GM12878 (cell line): ENCODE data around the gene C1QTNF8. TPM values are rescaled to one million over a fixed set of nuclear protein-coding genes. Genes with fewer than 3 reads are reported as not detected.

Experiments
- ATAC-seq: fragments of 200-7000 bp; cut with Tn5 transposase; 3 replicates; pipeline ENCODE4 v1.9.1; 2020; ENCODE audit warnings: mild to moderate bottlenecking, moderate library complexity
- BruUV-seq: library from RNA; stranded (reverse); fragments of 400-500 nt; replicated peaks from 2 replicates; lab custom pipeline; 2021; lab: Mats Ljungman, UMichigan
- CTCF ChIA-PET: fragments of 300-600 bp; sonication (Branson Sonifier 250); formaldehyde crosslinking; extraction: SDS; loops from one replicate; lab custom pipeline; 2021; ENCODE audit warnings: inconsistent platforms; lab: Yijun Ruan, JAX
- POLR2A ChIA-PET: fragments of 350-600 bp; formaldehyde crosslinking; extraction: SDS; loops from one replicate; lab custom pipeline; 2021; ENCODE audit warnings: inconsistent platforms; lab: Charles Lee
- RAD21 ChIA-PET: fragments of 300-600 bp; sonication (Branson Sonifier 250); formaldehyde crosslinking; loops from one replicate; lab custom pipeline; 2023; ENCODE audit warnings: antibody characterized with exemption; ENCODE audit not compliant: unreplicated experiment; lab: Charles Lee
- SMC1A ChIA-PET: fragments of 300-600 bp; sonication (Branson Sonifier 250); formaldehyde crosslinking; loops from one replicate; lab custom pipeline; 2023; ENCODE audit not compliant: unreplicated experiment, uncharacterized antibody; lab: Charles Lee
- DNase-seq: peaks from one replicate; pipeline ENCODE4 v3.0.0-alpha.2; 2011; ENCODE audit warnings: low read depth, low spot score
- FAIRE-seq: peaks from 3 replicates; lab custom pipeline; 2011; peaks lifted over from hg19 to GRCh38; lab: Jason Lieb, UNC
- H2AFZ ChIP-seq: 2 replicates; pipeline ENCODE4 v1.6.0; 2011; ENCODE audit warnings: low read depth, low read length, control low read depth; ENCODE audit not compliant: control insufficient read depth
- H3K27ac ChIP-seq: 2 replicates; pipeline ENCODE4 v1.5.1; 2011; ENCODE audit warnings: control low read depth; ENCODE audit not compliant: control insufficient read depth, insufficient read depth
- H3K27me3 ChIP-seq, 2 experiments: replicated peaks in 1 of 2; 2 replicates each; pipeline versions ENCODE4 v1.6.0 to v1.6.1; 2011; ENCODE audit warnings: low read length in 1 of 2; ENCODE audit not compliant: control insufficient read depth in 2 of 2, insufficient read depth in 2 of 2
- H3K36me3 ChIP-seq, 2 experiments: 2 replicates each; pipeline ENCODE4 v1.5.1; 2011; ENCODE audit warnings: low read length in 1 of 2; ENCODE audit not compliant: control insufficient read depth in 2 of 2, insufficient read depth in 2 of 2
- H3K4me1 ChIP-seq: 2 replicates; pipeline ENCODE4 v1.6.1; 2011; ENCODE audit warnings: mild to moderate bottlenecking, low read length, moderate library complexity, mixed read lengths; ENCODE audit not compliant: control insufficient read depth, insufficient read depth
- H3K4me2 ChIP-seq: 2 replicates; pipeline ENCODE4 v1.6.0; 2011; ENCODE audit warnings: control low read depth; ENCODE audit not compliant: control insufficient read depth, insufficient read depth
- H3K4me3 ChIP-seq: fragments of 200-600 bp; sonication (generic); 2 replicates; pipeline ENCODE4 v1.5.1; 2016
- H3K79me2 ChIP-seq: 2 replicates; pipeline ENCODE4 v1.6.0; 2011; ENCODE audit warnings: low read length; ENCODE audit not compliant: control insufficient read depth, insufficient read depth
- H3K9ac ChIP-seq: 2 replicates; pipeline ENCODE4 v1.8.0; 2011; ENCODE audit warnings: low read length, control low read depth, mixed read lengths; ENCODE audit not compliant: control insufficient read depth, insufficient read depth
- H3K9me3 ChIP-seq: replicated peaks from 3 replicates; pipeline ENCODE4 v1.5.1; 2011; ENCODE audit warnings: mild to moderate bottlenecking, low read length; ENCODE audit not compliant: control insufficient read depth, insufficient read depth
- H4K20me1 ChIP-seq: 2 replicates; pipeline ENCODE4 v1.6.0; 2011; ENCODE audit not compliant: control insufficient read depth, insufficient read depth
- CEBPZ ChIP-seq: fragments of 150-350 bp; IDR thresholded peaks from 2 replicates; pipeline ENCODE4 v1.6.1; 2016; ENCODE audit warnings: low read depth, low read length
- TCF3 ChIP-seq: IDR thresholded peaks from 2 replicates; pipeline ENCODE4 v1.6.1; 2012; ENCODE audit warnings: low read depth, mild to moderate bottlenecking, low read length, borderline replicate concordance; ENCODE audit not compliant: insufficient read depth
- ZNF217 ChIP-seq: fragments of 450-650 bp; IDR thresholded peaks from 2 replicates; pipeline ENCODE4 v1.6.1; 2017; ENCODE audit warnings: antibody characterized with exemption, mild to moderate bottlenecking
- WGBS: methylation state at CpG from one replicate; pipeline ENCODE4 v1.1.6; 2016; ENCODE audit warnings: low lambda C conversion rate; ENCODE audit not compliant: insufficient replicate concordance, insufficient coverage; ENCODE audit errors: missing lambda C conversion rate; 5-methylcytosine and 5-hydroxymethylcytosine counted together
- in situ Hi-C: fragments of 300-500 bp; cut with MboI; formaldehyde crosslinking; loops from 9 replicates; pipeline ENCODE4 v1.14.3; 2018; ENCODE audit warnings: mixed read lengths
- intact Hi-C: fragments of 100-400 bp; cut with micrococcal nuclease; formaldehyde crosslinking; loops from one replicate; pipeline ENCODE4 v1.14.2; 2022; ENCODE audit not compliant: unreplicated experiment
- polyA plus RNA-seq, 11 experiments: library from polyadenylated mRNA; depleted of rRNA in 4 of 11; unstranded in 6 of 11; stranded (reverse) in 5 of 11; fragments of >200 nt; fragmentation: Nextera tagmentation in 4 of 11; fragmentation: Illumina TruSeq in 1 of 11; extraction: Ambion mirVana in 4 of 11; extraction: Trizol in 1 of 11; gene quantifications; 1 replicate in 1 of 11; 2 replicates in 10 of 11; pipeline versions ENCODE4 v1.2.1 to v1.2.3, GENCODE V29; 2011 to 2016; ENCODE audit warnings: inconsistent platforms in 2 of 11, missing spikeins in 2 of 11, low read depth in 1 of 11
- total RNA-seq, 4 experiments: library from RNA; depleted of rRNA in 3 of 4; stranded (reverse); fragments of >200 nt in 3 of 4; fragmentation: Illumina TruSeq in 1 of 4; extraction: Trizol in 1 of 4; gene quantifications; 2 replicates each; pipeline versions ENCODE4 v1.2.1 to v1.2.3, GENCODE V29; 2013 to 2021

Gene C1QTNF8
- total and polyA plus RNA-seq, 10 of the 15 experiments (the other 5 are each of a cell fraction or from before 2014, with no cell fraction given) = not detected

DNA sequence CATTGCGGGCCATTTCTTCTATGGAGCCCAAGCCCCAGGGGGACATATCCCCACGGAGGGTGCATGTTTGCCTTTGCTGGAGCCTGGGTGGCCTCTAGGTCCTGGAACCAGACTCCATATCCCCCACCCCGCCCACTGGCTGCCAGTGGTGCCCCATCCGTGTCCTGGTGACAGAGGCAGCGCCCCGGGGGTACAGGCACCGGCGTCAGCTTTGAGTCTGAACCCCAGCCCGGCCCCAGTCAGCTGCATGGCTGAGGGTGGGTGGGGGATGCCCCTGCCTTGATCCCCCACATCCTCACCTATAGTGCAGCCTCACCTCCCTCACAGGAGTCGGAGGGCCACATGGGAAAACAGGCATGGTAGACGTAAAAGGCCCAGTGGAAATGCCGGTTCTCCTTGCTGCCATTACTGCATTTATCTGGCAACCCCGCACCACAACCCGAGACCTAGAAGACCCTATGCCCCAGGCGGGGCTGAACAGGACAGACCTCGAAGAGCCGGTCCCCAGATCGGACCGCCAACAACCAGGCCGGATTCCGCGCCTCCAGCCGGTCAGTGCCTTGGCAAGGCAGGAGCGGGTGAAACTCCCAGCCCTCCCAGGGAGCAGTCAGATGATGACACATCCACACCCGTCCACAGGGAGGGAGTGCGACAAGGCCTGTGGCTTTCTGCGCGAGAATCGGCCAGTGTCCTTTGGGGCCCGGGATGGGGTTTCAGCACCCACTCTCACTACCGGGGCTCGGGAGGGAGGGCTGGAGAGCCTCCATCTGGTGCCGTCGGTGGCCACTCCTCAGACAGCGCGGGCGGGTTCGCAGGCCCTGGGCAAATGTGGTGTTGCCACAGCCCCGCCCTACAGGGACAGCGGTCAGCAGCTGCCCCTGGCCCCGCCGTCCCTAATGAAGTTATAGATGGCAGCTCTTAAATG lies 35.4 kb downstream of the C1QTNF8 start:
- H3K4me1 ChIP-seq = no peaks in the 10 kb centered on the region
- no peak for FAIRE-seq
- H3K4me3 ChIP-seq = no peak overlapping the region
- H3K9me3 ChIP-seq = peaks cover 2% of the 10 kb centered on the region; the same call in 1 of the 3 replicates
- ChIA-PET RAD21 (no interaction called here), POLR2A (no interaction called here), CTCF (interaction anchor here (0.6 kb wide), 1 partner anchor 365 kb away, joined by 3 read pairs; no protein-coding TSS in a partner anchor), SMC1A (no interaction called here)
- no peak overlapping the region for H2AFZ ChIP-seq
- no peaks in the 10 kb centered on the region for H3K27me3 ChIP-seq
- BruUV-seq = no TSS peak
- DNase-seq = no peak
- no peak overlapping the region for H3K27ac ChIP-seq
- in situ Hi-C loops = loop anchor here (10.0 kb wide), 1 partner anchor 64 kb away; no protein-coding TSS in a partner anchor
- H3K9ac ChIP-seq = no peak overlapping the region
- no peaks in the 10 kb centered on the region for H3K79me2 ChIP-seq
- TF ChIP-seq ZNF217 (no peak), CEBPZ (no peak), TCF3 (no peak)
- 79% methylated on average over 40 of the region's 42 CpGs for WGBS
- H3K4me2 ChIP-seq = no peak overlapping the region
- intact Hi-C loops = no loop called here
- no peak for ATAC-seq
- no peaks in the 10 kb centered on the region for H3K36me3 ChIP-seq
- H4K20me1 ChIP-seq = no peaks in the 10 kb centered on the region
